Adrenal gland (tissue), 5 donors: ENCODE results near the gene SV2C.

Experiments used
- CTCF ChIP-seq, 6 experiments: fragments of 450-650 bp in 4 of 6; fragments of 200-600 bp in 2 of 6; sonication (generic) in 1 of 6; IDR thresholded peaks; 1 replicate in 5 of 6; 2 replicates in 1 of 6; pipeline versions ENCODE4 v1.5.1 to v1.8.0; 2016 to 2021; ENCODE audit warnings: antibody characterized with exemption in 6 of 6, mild to moderate bottlenecking in 2 of 6, moderate library complexity in 1 of 6
- POLR2A ChIP-seq, 2 donors: fragments of 450-650 bp; IDR thresholded peaks; one replicate each; pipeline ENCODE4 v1.6.1; 2017; ENCODE audit warnings: antibody characterized with exemption in 2 of 2, mild to moderate bottlenecking in 2 of 2, moderate library complexity in 1 of 2
- donor health status: DM: no; HTN: no; CAD: no.

GRCh38 chr5:76081811-76082771 lies 1.1 kb upstream of the SV2C start:
- no peak for TF ChIP-seq CTCF (IDR thresholded peaks at IDR 0.05)
- no peak for TF ChIP-seq POLR2A (IDR thresholded peaks at IDR 0.05)
